Measurements from ENCODE around the gene SHISAL1.

GRCh38 chr22:44266796-44267760 is 45.7 kb downstream of the SHISAL1 start:
- TF ChIP-seq CTCF (IDR thresholded peaks at IDR 0.05), result no peak
- TF ChIP-seq ZFX (IDR thresholded peaks at IDR 0.05; ENCODE audit: borderline replicate concordance), result no peak

Measured in 22Rv1 (cell line).